OCI-LY7 (cell line): ENCODE results near the gene ZNF841. TPM values are rescaled to one million over a fixed set of nuclear protein-coding genes. Genes with fewer than 3 reads are reported as not detected.

Source experiments
- BruUV-seq: library from RNA; stranded (reverse); fragments of 400-500 nt; replicated peaks from 2 replicates; lab custom pipeline; 2021; lab: Mats Ljungman, UMichigan
- CTCF ChIA-PET: fragments of 300-600 bp; sonication (Branson Sonifier 250); formaldehyde crosslinking; loops from one replicate; lab custom pipeline; 2022; ENCODE audit warnings: antibody characterized with exemption; ENCODE audit not compliant: unreplicated experiment; lab: Charles Lee
- POLR2A ChIA-PET: fragments of 300-600 bp; sonication (Branson Sonifier 250); formaldehyde crosslinking; loops from one replicate; lab custom pipeline; 2022; ENCODE audit warnings: antibody characterized with exemption; lab: Charles Lee
- DNase-seq: peaks from one replicate; pipeline ENCODE4 v3.0.0-alpha.2; 2015; ENCODE audit warnings: low spot score
- H2AFZ ChIP-seq: fragments of 200-600 bp; sonication (generic), shearing (Covaris generic); 2 replicates; pipeline ENCODE4 v1.6.1; 2014; ENCODE audit warnings: mild to moderate bottlenecking, antibody characterized with exemption, low read length, moderate library complexity
- H3K27ac ChIP-seq: fragments of 200-600 bp; sonication (generic); 2 replicates; pipeline ENCODE4 v1.5.1; 2014; ENCODE audit warnings: mixed run types, low read depth, mild to moderate bottlenecking, moderate library complexity, low read length, inconsistent platforms; ENCODE audit not compliant: poor library complexity, severe bottlenecking
- H3K36me3 ChIP-seq: fragments of 200-600 bp; sonication (generic); 2 replicates; pipeline ENCODE4 v1.6.1; 2014; ENCODE audit warnings: mild to moderate bottlenecking, antibody characterized with exemption, low read length, moderate library complexity, mixed read lengths; ENCODE audit not compliant: insufficient read depth
- H3K4me1 ChIP-seq: fragments of 200-600 bp; sonication (generic); 2 replicates; pipeline ENCODE4 v1.5.1; 2014; ENCODE audit warnings: mild to moderate bottlenecking, low read length; ENCODE audit not compliant: insufficient read depth, poor library complexity, severe bottlenecking
- H3K4me2 ChIP-seq: fragments of 200-600 bp; sonication (generic); 2 replicates; pipeline ENCODE4 v1.6.1; 2014; ENCODE audit warnings: mild to moderate bottlenecking, low read length
- H3K4me3 ChIP-seq: fragments of 200-600 bp; sonication (generic); 2 replicates; pipeline ENCODE4 v1.5.1; 2014; ENCODE audit warnings: mild to moderate bottlenecking, low read depth, low read length; ENCODE audit not compliant: poor library complexity, severe bottlenecking
- H3K79me2 ChIP-seq: fragments of 200-600 bp; sonication (generic); 2 replicates; pipeline ENCODE4 v1.6.1; 2016; ENCODE audit warnings: low read depth, mild to moderate bottlenecking, low read length, moderate library complexity, mixed read lengths; ENCODE audit not compliant: insufficient read depth
- H3K9me2 ChIP-seq: fragments of 200-600 bp; sonication (generic); 2 replicates; pipeline ENCODE4 v1.6.1; 2016; ENCODE audit warnings: mild to moderate bottlenecking, low read length, mixed read lengths; ENCODE audit not compliant: insufficient read depth
- H3K9me3 ChIP-seq: fragments of 200-600 bp; sonication (generic); 2 replicates; pipeline ENCODE4 v1.6.1; 2014; ENCODE audit warnings: mild to moderate bottlenecking, mixed run types, low read length, mixed read lengths
- H4K20me1 ChIP-seq: fragments of 200-600 bp; sonication (generic); 2 replicates; pipeline ENCODE4 v1.6.1; 2014; ENCODE audit warnings: mild to moderate bottlenecking, antibody characterized with exemption, low read length, moderate library complexity, mixed read lengths; ENCODE audit not compliant: insufficient read depth
- EZH2phosphoT487 ChIP-seq: fragments of 200-600 bp; sonication (generic); IDR thresholded peaks from 2 replicates; pipeline ENCODE4 v1.6.1; 2018; ENCODE audit warnings: low read depth, borderline replicate concordance, mild to moderate bottlenecking, mixed run types, antibody characterized with exemption, low read length, moderate library complexity, mixed read lengths
- intact Hi-C: fragments of 100-400 bp; cut with micrococcal nuclease; formaldehyde crosslinking; loops from one replicate; pipeline ENCODE4 v1.10.0; 2022; ENCODE audit not compliant: unreplicated experiment
- total RNA-seq, 2 experiments: library from RNA; depleted of rRNA in 1 of 2; stranded (reverse); fragments of >200 nt in 1 of 2; shearing (Covaris generic) in 1 of 2; gene quantifications; 2 replicates each; pipeline ENCODE4 v1.2.3, GENCODE V29; 2014 to 2022
- TF ChIP-seq, protein P1 (sequence below): fragments of 200-600 bp; sonication (generic); conservative IDR thresholded peaks from 2 replicates; pipeline ENCODE4 v1.5.1; 2014; ENCODE audit warnings: mild to moderate bottlenecking, antibody characterized with exemption, low read length, moderate library complexity, mixed read lengths

The ZNF841 gene
- total RNA-seq, 2 experiments from 2014 or later: not detected

DNA sequence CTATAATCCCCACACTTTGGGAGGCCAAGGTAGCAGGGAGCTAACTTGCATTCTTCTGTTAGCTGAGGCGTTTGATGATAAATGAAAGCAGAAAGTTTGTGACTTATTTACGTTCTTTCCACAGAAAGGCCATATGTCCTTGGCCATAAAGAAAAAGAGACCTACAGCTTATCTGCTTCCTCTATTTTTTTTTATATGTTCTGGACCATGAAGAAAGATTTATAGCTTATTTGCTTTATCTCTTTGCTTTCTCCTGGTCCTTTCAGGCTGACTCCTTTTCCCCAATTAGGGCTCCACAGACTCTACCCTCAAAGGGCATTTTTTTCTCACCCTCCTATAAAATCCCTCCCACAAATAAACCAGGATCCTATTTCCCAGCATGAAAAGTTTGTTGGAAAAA lies 45.6 kb upstream of the ZNF841 start:
- Histone ChIP-seq H3K4me3 (no peak overlapping the region), H4K20me1 (no peaks in the 10 kb centered on the region), H3K27ac (no peak overlapping the region), H3K4me1 (peaks cover 25% of the 10 kb centered on the region), H3K4me2 (no peak overlapping the region), H3K9me3 (no peaks in the 10 kb centered on the region), H3K79me2 (peaks cover 9% of the 10 kb centered on the region; the same call in 1 of the 2 replicates), H3K9me2 (no peaks in the 10 kb centered on the region), H2AFZ (no peak overlapping the region), H3K36me3 (0 out of 2 replicates have a peak, but pooled peaks cover 3% of the 10 kb centered on the region)
- ChIA-PET POLR2A (interaction anchor here (1.2 kb wide), 1 partner anchor 48 kb away, joined by 4 read pairs; the partner anchor contains the start of gene PPP2R1A), CTCF (no interaction called here)
- DNase-seq: no peak
- intact Hi-C loops: no loop called here
- TF ChIP-seq, protein P1, sequence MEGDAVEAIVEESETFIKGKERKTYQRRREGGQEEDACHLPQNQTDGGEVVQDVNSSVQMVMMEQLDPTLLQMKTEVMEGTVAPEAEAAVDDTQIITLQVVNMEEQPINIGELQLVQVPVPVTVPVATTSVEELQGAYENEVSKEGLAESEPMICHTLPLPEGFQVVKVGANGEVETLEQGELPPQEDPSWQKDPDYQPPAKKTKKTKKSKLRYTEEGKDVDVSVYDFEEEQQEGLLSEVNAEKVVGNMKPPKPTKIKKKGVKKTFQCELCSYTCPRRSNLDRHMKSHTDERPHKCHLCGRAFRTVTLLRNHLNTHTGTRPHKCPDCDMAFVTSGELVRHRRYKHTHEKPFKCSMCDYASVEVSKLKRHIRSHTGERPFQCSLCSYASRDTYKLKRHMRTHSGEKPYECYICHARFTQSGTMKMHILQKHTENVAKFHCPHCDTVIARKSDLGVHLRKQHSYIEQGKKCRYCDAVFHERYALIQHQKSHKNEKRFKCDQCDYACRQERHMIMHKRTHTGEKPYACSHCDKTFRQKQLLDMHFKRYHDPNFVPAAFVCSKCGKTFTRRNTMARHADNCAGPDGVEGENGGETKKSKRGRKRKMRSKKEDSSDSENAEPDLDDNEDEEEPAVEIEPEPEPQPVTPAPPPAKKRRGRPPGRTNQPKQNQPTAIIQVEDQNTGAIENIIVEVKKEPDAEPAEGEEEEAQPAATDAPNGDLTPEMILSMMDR: no peak
- TF ChIP-seq EZH2phosphoT487: no peak
- BruUV-seq: no TSS peak

DNA sequence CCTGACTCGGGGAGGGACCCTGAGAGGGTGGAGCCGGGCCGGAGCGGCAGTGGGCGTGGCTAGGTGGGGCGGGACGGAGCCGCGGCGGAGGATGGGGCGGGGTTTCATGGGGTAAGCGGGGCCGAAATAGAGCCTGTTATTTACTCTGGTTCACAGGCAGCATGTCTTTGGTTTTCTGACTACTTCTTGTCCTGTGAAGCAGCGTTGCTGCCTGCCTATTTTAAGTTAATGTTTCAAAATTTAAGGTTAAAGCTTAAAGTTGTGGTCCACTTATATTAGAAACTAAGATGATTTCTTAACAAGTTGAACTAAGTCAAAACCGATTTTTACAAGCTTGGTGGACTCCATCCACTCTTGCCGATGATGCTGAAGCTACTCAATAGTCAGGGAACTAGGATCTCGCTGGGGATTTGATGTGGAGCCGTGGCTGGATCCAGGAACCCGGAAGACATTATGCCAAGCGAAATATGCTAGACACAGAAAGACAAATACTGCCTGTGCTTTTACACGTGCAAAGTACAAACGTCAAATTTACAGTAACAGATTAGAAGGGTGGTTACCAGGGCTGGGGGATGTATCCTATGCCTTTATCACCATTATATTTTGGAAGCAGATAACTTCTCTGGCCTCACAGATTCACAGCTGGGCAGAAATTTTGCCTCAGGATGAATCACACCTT lies 44.6 kb upstream of the ZNF841 start:
- CTCF ChIA-PET: no interaction called here
- Histone ChIP-seq H3K9me2 (no peaks in the 10 kb centered on the region), H2AFZ (peak overlapping the region; percentile 93), H4K20me1 (no peaks in the 10 kb centered on the region), H3K79me2 (peaks cover 9% of the 10 kb centered on the region; the same call in 1 of the 2 replicates), H3K27ac (no peak overlapping the region), H3K4me3 (peak overlapping the region; percentile 80), H3K36me3 (peaks cover 3% of the 10 kb centered on the region; the same call in 1 of the 2 replicates), H3K4me1 (peaks cover 16% of the 10 kb centered on the region), H3K4me2 (peak overlapping the region; percentile 57), H3K9me3 (no peaks in the 10 kb centered on the region)
- TF ChIP-seq, protein P1: no peak
- TF ChIP-seq EZH2phosphoT487: no peak
- intact Hi-C loops: no loop called here
- DNase-seq: no peak
- POLR2A ChIA-PET: interaction anchor here (0.7 to 1.0 kb wide), 3 partner anchors 26 to 97 kb away, joined by 3 to 4 read pairs (median 3); no protein-coding TSS in a partner anchor
- BruUV-seq: no TSS peak
